GM21717 (cell line): Measurements from ENCODE around the gene CXorf38.
"Not testable (repeated sequence)": the region's sequence is repeated elsewhere in the genome, so short reads cannot be mapped to it uniquely, and the experiment has no call there.

Source experiments
- ATAC-seq: cut with Tn5 transposase; IDR thresholded peaks from one replicate; pipeline ENCODE4 v1.9.1; 2021; ENCODE audit warnings: mild to moderate bottlenecking, moderate library complexity; ENCODE audit not compliant: unreplicated experiment

The CXorf38 gene

DNA sequence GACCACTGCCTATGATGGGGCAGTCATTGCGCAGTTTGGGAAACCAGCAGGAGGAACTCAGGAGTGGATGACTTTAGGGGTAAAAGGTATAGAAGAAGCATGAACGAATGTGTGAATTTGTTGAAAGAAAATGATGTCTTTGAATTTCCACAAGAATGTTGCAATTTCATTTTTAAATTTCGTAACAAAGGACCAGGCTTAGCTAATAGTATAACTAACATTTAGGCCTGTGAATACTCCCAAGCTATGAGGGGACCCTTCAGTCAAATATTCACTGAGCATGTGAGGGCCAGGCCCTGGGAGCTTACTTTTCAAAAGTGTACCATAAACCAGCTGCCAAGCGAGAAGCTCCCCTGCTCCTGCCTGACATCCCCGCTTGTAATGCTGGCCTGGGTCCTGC lies 18.9 kb downstream of the CXorf38 start:
- ATAC-seq: no peak

DNA sequence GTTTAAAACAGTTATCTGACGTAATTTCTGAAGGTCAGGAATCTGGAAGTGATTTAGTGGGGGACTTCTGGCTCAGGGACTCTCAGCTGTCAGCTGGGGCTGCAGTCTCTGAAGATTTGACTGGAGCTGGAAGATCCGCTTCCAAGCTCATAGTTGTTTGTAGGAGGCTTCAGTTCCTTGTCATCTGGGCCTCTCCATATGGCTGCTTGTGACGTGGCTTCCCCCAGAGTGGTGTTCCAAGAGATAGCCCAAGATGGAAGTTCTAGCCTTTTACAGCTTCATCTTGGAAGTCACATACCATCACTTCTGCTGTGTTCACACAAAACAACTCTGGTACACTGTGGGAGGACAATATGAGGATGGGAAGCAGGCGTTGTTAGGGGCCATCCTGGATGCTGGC lies 22.1 kb downstream of the CXorf38 start:
- ATAC-seq: no peak

- ATAC-seq: no peak
Measured at GRCh38 chrX:40623665-40624064, 23.7 kb downstream of the CXorf38 start.

DNA sequence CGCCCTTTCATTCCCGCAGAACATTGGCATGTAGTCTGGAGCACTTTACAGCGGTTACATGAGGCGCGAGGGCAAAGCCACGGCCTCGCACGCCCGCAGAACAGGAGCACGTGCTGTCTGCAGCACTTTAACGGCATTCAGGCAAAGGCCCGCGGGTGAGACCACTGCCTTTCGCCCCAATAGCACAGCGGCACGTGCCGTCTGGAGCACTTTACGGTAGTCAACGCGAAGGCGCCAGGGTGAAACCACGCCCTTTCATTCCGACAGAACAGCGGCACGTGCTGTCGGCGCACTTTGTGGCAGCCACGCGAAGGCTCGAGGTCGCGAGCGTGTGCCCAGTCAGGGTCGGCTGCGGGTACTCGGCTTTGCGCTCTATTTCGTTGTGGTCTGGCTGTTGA lies 24.2 kb downstream of the CXorf38 start, which contains the start of gene MPC1L:
MPC1L (plus strand) TSS at position 290 of the 398 bp plus-strand sequence. CDS start 138 bp downstream, outside the sequence.
- ATAC-seq: no peak

- ATAC-seq: no peak
Measured at GRCh38 chrX:40622479-40623138, 24.8 kb downstream of the CXorf38 start.

DNA sequence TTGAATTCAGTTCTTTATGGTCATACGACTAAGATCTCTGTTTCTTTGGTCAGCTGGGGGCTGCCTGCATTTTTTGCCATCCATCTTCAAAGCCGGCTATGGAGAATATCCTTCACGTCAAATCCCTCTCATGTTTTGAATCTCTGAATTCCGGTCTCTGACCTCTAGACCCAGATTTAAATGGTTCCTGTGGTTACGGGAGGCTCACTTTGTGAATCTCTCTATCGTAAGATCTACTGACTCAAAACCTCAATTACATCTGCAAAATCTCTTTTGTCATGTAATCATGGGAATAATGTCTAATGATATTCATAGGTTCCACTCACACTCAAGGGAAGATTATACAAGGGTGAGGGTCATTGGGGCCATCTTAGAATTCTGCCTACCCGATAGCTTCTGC lies 29.8 kb downstream of the CXorf38 start:
- no peak for ATAC-seq

- ATAC-seq: no peak
Measured at GRCh38 chrX:40615976-40616375, 31.4 kb downstream of the CXorf38 start.

DNA sequence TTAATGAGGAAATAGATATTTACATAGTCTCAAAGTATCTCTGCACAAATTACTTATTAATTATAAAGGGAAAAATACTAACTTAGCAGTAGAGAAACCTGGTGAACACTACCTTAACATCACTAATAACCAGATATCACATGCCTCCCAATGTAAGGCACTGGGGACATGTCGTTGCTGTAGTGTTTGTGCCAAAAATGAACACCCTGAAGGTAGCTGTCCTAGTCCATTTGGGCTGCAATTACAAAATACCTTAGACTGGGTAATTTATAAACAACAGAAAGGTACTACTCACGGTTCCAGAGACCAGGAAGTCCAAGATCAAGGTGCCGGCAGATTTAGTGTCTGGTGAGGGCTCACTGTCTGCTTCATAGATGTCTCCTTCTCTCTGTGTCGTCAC lies 34.9 kb downstream of the CXorf38 start:
- no peak for ATAC-seq

DNA sequence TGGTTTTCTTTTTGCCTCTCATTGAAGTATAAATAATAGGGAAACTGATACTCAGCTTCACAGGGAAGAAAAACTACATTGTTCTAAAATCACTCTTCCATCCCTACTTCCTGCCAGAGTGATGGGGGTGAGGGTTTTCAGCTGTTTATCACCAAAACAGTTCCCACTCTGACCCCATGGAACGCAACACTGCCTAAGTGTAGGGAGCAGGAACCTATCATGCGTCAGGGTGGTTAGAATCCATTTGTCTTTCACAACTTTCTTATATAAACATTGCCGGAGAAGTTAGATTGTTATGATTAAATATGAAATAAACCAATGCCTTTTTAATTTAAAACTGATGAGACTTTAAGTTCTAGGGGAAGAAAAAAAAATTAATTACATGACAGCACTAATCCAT lies 40.0 kb downstream of the CXorf38 start:
- no peak for ATAC-seq

- no peak for ATAC-seq
Measured at GRCh38 chrX:40603446-40603845, 43.9 kb downstream of the CXorf38 start.

DNA sequence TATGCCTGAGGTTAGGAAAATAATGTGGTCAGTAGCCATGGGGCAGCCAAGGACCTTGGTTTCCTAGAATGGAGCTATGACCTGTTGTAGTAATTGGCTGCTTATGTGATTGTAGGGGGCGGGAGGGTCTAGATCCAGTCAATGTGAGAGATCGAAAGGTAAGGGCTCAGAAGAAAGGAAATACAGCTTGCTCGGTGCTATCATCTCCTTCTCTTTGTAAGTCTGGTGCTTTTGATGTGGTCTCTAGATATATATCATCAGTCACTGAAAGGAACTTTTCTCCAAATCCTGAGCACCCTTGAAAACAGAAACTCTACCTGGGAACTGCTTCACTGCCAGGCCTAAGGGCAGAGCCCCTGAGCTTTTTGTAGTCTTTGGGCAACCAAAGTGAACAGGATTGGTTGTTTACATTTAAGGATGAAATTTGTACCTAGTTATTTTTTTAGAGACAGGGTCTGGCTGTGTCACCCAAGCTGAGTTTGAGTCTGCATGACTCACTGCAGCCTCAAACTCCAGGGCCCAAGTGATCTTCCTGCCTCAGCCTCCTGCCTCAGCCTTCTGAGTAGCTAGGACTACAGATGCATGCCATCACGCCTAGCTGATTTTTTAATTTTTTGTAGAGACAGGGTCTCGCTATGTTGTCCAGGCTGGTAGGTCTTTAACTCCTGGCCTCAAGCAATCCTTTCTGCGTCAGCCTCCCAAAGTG lies 57.6 kb downstream of the CXorf38 start:
- ATAC-seq: not testable (repeated sequence)

DNA sequence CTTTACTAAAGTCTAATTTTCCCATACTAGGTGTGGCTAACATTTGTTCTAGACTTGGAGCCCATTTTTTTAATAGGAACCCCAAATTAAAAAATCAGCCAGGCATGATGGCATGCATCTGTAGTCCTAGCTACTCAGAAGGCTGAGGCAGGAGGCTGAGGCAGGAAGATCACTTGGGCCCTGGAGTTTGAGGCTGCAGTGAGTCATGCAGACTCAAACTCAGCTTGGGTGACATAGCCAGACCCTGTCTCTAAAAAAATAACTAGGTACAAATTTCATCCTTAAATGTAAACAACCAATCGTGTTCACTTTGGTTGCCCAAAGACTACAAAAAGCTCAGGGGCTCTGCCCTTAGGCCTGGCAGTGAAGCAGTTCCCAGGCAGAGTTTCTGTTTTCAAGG lies 59.7 kb downstream of the CXorf38 start:
- not testable (repeated sequence) for ATAC-seq

- no peak for ATAC-seq
Measured at GRCh38 chrX:40582811-40583210, 64.5 kb downstream of the CXorf38 start.

- ATAC-seq: not testable (repeated sequence)
Measured at GRCh38 chrX:40582178-40582577, 65.2 kb downstream of the CXorf38 start.

DNA sequence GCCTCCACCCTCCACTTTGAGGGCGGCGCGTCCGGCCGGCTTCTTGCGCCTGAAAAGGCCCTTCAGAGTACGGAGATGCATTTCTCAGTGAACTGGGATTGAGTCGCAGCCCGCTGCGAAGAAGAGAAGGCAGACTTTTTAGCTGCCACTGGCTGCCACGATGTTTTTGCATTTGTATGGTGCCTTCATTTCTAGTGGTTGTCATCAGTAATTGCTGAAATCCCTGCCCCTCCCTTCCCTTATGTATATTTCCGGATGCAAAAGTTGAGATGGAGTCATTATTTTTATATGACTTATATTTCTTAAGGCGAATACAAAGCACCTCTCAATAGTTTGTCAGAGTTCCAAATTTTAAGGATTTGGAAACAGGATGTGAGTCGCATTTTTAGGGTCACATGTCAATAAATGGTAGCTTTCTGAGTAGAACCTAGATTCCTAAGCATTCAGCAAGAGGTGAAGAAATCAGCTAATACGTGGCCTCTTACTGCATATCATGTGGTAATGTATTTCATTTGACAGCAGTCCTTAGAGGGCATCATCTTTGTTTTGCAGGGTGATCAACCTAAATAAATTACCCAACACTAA lies 65.9 kb downstream of the CXorf38 start:
- no peak for ATAC-seq

DNA sequence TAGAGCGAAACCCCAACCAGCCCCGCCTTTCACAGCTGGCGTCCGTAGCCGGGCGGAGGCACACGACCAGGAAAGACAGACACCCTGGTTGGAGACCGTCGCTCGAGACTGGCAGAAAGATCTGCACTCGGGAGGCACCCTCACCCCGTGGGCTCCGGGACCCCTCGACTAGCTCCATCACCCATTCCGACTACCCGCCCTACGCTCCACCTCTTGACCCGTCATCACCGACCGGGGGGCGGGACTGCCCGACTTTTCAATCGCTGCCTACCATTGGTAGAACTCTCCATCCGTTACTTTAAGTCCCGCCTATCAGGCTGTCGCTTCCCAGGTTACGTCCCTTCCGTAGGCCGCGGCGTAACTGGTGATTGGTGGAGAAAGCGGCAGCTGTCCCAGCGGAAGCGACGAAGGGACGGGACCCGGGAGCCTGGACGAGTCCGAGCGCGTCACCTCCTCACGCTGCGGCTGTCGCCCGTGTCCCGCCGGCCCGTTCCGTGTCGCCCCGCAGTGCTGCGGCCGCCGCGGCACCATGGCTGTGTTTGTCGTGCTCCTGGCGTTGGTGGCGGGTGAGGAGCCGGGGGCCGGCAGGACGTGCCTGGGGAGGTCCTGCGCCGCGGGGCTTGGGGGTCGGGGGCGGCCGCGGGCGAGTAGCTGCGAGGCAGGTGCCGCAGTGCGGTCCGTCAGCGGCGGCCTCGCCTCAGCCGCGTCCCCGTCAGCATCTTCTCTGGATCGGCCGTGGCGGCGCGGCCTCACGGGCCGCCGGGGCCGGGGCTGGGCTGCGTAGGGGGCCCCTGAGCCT lies 66.6 kb downstream of the CXorf38 start, which contains the start of gene ATP6AP2:
ATP6AP2 (plus strand) TSS at position 434 of the 799 bp plus-strand sequence; CDS start at position 530, 96 bp downstream.
- ATAC-seq: peak; percentile 97

- ATAC-seq: no peak
Measured at GRCh38 chrX:40579900-40580536, 67.3 kb downstream of the CXorf38 start.

GRCh38 chrX:40579141-40579540 lies 68.2 kb downstream of the CXorf38 start:
- ATAC-seq: no peak

DNA sequence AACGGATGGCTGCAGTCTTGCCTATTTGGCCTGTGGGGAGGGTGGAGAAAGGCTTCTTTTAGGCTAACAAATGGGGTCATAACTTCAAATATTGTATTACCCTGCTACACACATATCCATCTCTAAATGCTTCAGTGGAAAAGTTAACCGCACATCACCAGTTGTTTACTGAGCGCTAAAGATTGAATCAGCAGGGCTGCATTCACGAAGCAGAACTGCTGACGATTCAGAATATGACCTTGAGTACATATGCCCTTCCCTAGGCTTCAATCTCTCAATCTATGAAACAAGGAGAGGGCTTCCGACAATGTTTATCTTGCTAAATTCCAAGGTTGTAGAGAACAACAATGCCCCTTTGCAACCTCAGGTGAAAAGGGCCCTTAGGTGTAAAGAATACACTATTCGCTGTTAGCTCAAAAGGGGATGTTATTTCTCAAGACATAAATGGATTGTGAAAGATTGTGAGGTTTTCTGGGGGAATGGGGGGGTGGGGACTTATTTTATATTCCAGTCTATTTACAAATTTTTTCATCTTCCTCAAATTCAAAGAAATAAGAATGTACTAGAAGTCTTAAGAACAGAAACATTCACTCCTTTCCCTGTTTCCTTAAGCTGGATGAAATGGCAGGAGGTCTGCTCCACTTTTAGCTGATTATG lies 69.2 kb downstream of the CXorf38 start:
- ATAC-seq: no peak
